Hypothalamus (tissue), 51 donors: ENCODE measurements around the gene POMT2.
"Not testable (repeated sequence)": the region's sequence is repeated elsewhere in the genome, so short reads cannot be mapped to it uniquely, and the experiment has no call there.

Experiments
- DNase-seq, 51 donors: peaks; one replicate each; lab custom pipeline; 2025; lab: John Stamatoyannopoulos, UW

POMT2 gene, protein sequence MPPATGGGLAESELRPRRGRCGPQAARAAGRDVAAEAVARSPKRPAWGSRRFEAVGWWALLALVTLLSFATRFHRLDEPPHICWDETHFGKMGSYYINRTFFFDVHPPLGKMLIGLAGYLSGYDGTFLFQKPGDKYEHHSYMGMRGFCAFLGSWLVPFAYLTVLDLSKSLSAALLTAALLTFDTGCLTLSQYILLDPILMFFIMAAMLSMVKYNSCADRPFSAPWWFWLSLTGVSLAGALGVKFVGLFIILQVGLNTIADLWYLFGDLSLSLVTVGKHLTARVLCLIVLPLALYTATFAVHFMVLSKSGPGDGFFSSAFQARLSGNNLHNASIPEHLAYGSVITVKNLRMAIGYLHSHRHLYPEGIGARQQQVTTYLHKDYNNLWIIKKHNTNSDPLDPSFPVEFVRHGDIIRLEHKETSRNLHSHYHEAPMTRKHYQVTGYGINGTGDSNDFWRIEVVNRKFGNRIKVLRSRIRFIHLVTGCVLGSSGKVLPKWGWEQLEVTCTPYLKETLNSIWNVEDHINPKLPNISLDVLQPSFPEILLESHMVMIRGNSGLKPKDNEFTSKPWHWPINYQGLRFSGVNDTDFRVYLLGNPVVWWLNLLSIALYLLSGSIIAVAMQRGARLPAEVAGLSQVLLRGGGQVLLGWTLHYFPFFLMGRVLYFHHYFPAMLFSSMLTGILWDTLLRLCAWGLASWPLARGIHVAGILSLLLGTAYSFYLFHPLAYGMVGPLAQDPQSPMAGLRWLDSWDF

DNA sequence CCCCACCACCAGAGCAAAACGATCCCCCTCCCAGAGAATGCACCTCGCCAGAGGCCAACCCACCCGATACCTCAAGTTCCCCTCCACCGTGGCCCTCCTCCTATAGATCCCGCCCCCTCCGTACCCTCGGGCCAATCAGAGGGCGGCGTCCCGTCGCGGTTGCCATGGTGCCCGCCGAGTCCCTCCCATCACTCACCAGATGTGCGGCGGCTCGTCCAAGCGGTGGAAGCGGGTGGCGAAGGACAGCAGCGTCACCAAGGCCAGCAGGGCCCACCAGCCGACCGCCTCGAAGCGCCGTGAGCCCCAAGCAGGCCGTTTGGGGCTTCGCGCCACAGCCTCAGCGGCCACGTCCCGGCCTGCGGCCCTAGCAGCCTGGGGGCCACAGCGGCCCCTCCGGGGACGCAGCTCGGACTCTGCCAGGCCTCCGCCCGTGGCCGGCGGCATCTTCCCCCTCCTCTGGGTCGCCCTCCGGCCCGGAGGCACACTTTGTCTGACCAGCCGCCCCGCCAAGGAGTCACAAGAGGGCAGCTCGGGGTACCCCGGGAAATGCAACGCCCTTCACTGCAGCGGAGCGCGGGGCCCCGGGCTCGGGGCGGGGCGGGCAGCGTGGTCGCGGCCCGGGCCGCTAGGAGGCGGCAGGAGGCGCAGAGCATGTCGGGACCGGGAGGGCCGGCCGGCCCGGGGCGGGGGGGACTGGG, at the start of gene POMT2:
TSS of gene POMT2 (minus strand) at position 646 of the 698 bp plus-strand sequence. CDS start at position 444, 202 bp downstream.
- DNase-seq: peak; percentile 37 to 97 (median 90)

DNA sequence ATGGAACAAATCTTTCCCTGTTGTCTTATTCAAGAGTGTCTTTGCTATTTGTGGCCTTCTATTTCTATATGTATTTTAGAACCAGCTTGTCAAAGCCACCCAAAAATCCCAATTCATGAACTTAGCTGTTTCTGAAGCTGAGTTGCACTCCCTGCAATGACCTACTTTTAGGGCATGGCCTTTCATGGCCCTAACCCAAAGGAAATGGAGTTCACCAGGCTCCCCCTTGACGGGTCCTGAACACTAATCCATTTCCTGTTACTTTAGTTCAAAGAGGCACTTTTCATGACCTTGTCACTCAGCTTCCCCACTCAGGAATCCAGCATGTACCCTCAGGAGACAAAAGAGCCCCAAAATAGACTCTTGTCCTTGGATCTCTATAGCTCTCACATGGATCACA, 48.6 kb upstream of the POMT2 start:
- DNase-seq: no peak

DNA sequence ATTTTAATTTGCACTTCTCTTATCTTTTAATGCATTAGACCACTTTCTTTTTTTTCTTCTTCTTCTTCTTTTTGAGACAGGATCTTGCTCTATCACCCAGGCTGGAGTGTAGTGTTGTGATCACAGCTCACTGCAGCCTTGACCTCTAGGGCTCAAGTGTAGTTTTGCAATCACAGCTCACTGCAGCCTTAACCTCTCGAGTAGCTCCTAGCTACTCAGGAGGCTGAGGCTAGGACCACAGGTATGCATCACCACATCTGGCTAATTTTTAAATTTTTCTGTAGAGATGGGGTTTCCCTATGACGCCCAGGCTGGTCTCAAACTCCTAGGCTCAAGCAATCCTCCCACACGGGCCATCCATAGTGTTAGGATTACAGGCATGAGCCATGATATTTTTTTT, 43.5 kb upstream of the POMT2 start:
- no peak for DNase-seq

DNA sequence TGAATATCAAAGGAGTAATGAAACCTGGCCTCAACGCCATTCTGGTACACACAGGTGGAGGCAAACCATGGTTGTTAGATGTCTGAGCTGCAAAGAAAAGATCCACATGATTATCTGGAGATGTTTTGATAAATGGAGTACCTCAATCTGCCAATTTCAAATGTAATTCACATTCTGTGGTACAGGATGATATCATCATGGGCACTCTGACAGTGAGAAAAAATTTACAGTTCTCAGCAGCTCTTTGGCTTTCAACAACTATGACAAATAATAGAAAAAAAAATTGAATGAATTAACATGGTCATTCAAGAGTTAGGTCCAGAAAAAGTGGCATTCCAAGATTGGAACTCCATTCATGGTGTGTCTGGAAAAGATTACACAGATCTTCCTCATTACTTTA, 38.9 kb upstream of the POMT2 start:
- DNase-seq: no peak

DNA sequence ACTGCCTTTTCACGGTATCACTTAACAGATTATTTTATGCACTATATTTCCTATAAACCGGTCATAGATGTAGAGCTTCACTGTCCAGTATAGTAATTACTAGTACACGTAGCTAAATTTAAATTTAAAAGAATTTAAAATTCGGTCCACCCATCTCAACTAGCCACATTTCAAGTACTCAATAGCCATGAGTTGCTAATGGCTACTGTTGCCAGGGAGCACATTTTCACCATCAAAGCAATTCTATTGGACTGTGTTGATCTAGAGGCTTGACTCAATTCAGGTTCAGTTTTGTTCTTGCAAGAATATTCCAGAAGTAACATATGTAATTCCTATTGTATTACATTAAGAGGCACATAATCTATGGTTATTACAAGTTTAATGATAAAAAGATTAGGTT, 36.2 kb upstream of the POMT2 start:
- no peak for DNase-seq

DNA sequence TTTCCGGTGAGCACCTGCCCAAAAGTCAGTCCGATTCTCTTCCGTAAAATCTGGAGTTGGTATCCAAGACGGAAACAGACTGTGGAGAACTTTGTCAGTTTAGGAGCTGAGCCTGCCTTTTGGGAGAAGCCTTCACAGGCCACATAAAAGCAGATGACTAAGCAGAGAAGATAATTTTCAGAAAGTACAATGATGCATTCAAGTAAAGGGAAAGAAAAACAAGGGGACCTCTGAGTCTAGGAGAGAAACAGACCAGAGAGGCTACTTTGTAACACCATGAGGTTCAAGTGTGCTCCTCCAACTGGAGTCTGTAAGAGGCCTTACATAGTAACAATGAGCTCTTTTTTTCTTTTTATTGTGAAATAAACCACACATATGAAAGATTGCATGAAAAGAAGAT, 35.1 kb upstream of the POMT2 start:
- DNase-seq: no peak

DNA sequence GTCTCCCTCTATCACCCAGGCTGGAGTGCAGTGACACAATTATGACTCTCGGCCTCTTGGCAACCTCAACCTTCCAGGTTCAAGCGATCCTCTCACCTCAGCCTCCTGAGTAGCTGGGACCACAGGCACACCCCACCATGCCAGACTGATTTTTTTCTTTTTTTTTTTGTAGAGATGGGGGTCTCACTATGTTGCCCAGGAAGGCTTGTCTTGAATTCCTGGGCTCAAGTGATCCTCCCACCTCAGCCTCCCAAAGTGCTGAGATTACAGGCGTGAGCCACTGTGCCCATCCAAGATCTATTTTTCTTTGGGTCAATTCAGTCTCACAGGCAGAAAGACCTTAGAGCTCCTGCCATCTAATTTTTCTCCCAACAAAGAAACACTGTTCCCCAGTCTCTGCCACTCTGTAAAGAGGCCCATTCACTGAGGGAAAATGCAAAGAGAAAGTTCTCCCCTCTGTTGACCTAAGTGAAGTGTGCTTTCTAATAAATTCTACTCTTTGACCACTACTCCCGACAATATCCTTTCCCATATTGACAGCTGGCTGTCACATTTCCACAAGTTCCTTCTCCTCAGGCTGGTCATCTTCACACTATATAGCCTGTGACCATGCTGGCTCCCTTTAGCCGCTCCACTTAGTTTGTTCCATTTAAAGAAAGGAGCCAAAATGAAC, 32.9 kb upstream of the POMT2 start:
- DNase-seq: peak in 2 of 51 donors; percentile 25 to 28

DNA sequence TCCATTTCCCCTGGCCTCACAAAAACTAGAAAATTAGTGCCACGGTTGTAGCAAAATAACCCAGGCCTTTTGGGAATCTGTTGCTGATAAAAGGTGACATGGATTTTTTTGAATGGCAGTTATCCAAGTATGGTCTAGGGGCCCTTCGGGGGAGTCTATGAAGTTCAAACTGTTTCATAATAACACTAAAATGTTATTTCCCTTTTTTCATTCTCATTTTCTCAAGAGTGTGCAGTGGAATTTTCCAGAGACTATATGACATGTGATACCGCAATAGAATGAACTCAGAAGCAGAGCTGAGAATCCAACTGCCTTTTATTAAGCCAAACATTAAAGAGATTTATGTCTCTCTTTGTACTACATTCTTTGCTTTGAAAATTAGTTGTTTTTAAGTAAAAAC, 27.1 kb upstream of the POMT2 start:
- no peak for DNase-seq

DNA sequence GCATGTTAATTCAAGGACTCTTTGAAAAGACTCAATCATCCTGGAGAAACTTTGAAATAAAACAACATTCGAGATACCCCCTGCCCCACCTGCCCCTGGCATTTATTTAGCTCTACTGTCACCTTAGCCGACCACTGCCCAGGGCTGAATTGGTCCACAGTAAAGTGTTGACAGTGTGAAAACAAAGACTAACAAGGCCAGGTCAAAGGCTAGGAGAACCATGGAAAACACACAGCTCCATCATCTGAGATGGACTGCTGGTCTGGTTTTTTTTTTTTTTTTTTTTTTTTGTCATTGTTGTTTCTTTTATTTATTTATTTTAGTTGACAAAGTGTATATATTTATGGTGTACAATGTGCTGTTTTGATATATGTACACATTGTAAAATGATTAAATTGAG, 25.8 kb upstream of the POMT2 start:
- DNase-seq: no peak

DNA sequence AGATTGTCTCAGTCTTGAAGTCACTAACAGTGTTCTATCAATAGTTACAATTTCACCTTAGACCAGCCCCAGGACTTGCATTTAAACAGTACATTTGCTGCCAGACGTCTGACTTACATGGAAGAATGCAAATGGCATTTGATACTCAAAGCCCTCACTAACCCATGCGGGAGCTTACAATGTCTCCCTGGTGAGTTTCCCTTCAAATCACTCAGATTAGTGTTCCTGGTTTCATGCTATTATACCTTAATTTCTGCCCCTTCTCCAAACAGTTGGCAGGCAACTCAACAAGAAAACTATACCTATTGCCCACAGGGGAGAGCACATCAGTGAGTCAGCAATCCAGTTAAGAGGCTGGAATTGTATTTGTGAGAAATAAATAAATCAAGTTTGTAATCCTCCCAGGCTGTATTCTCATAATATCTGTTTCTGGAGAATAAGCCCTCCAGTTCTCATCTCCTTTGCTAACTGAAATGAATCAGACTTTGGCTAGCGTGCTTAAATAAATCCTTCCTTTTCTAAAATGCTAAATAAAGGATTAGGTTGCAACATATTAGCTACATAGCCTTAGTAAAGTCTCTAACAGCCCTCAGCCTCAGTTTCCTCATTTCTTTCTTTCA, 23.8 kb upstream of the POMT2 start:
- no peak for DNase-seq

DNA sequence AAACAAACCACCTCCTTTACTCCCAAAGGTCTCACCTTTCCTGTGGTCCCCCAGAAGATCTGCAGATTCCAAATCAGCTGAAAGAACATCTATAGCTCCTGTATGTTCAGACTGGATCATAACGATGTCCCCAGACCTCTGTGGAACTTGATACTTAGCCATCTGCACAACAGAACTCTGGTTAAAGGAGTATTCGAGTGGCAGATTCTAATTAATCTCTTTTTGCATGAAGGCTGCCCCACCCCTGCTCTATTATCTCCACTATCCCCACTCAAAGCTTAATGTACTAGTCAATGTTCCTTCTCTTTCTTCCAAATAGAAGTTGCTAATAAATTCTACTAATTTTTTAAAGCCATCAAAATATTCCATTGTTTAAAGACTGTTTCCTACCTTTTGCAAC, 23.0 kb upstream of the POMT2 start:
- no peak for DNase-seq

DNA sequence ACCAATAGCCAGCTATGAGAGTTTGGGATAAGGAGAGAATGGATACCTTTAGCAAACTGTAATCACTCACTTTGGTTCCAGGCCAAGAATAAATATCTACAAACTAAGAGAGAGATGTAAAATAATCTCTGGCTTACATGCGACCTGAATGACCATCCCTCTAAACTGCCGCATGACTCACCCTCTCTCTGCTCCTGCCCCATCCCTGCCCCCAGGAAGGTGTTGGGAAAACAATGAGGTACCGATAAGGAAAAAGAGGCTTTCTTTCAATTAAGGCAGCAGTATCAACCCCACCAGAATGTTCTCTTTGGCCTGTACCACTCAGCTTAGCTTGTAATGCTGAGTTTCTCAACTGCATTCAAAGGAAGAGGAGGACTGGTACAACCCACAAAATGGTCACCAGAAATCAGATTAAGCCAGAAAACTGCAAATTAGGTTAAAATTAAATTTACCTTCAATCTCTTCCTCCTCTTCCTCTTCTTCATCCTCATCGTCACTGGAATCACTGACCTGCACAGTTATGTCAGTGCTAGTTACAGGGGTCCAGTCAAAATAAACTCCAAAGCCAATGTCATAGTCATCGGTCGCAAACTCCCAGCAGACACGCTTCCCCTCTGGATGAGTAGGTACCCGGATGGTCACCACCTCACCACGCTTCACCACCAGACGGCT, 22.2 kb upstream of the POMT2 start:
- DNase-seq: no peak

DNA sequence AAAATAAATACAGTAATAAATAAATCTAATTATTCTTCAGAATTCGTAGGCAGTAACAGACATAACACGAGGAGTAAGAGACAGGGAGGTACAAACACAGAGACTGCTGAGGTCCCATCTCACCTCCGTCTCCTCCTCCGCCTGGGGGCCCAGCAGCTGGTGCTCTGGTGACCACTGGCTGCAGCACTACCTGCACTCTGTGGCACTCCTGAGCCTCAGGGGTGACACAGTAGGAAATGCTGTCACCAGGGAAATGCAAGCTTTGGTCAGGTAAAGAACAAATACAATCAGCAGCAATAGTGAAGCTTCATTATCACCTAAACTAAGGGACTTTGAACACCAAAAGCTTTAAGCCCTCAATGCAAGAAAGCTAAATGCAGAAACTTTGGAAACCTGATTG, 19.7 kb upstream of the POMT2 start:
- no peak for DNase-seq

DNA sequence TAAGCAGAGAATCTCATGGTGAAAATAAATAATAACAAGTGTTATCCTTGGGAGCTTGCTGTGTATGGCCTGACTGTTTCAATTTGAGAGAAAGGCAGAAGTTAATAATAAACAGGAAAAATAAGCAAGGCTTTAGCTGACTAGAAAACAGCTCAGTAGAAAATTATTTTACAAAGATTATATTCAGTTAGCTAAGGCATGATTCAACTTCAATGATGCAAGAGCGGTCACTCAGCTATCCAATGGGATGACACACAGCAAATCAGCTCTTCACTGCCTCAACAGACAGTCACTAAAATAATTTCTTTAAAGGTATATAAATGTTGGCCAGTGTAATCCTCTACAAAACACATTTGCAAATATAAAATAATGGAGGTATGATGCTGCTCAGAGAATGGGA, 18.7 kb upstream of the POMT2 start:
- no peak for DNase-seq

DNA sequence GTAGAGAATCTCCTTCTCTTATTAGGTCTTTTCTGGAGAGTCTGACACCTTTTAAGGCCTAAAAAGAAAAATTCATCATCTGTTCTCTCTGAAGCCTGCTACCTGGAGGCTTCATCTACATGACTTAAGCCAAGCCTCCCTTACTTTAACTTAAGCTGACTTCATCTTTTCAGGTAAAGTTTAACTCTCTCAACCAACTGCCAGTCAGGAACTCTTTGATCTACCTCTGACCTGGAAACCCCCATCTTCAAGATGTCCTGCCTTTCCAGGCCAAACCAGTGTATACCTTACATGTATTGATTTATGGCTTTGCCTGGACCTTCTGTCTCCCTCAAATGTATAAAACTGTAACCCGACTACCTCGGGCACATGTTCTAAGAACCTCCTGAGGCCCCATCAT, 17.6 kb upstream of the POMT2 start:
- DNase-seq: no peak

DNA sequence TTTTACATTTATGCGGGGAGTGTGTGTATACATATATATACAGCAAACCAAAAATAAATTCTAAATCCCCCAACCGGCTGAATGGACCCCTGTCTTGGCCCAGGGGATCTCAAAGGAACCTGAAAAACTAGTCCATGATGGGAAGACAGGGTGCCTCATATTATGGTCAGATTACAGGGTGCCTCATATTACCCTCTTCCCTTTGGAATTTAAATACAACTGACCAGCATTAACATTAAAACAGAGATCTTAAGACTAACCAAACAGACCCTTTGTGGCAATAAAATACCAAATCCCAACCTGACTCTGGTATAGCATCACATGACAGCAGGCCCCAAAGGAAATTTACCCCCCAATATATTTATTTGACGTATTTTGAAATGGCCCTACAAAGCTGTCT, 17.2 kb upstream of the POMT2 start:
- no peak for DNase-seq

DNA sequence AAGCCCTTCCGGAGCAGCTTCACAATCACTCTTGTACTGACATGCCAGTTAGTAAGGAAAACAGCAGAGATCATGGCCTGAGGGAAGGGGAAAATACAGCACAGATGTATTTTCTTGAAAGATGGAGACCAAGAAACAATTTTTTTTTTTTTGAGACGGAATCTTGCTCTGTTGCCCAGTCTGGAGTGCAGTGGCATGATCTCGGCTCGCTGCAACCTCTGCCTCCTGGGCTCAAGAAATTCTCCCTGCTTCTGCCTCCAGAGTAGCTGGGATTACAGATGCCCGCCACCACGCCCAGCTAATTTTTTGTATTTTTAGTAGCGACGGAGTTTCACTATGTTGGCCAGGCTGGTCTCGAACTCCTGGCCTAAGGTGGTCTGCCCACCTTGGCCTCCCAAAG, 16.6 kb upstream of the POMT2 start:
- DNase-seq: not testable (repeated sequence)

DNA sequence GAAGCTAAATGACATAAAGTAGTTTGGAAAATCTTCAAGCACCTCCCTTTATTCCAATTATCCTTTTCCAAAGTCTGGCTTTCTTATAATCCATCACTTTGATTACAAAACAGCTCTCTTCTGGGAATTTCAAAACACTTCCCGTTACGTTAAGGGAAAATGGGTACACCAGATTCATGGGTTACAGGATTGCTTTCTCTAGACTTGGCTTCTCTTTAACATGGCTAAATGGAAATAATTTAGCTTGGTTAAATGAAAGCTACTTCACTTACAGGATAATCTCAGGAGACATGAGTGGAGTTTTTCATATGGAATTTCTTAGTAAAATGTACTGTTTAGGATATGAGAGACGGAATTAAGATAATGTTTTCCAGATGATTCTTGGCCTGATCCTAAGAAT, 14.9 kb upstream of the POMT2 start:
- DNase-seq: no peak

DNA sequence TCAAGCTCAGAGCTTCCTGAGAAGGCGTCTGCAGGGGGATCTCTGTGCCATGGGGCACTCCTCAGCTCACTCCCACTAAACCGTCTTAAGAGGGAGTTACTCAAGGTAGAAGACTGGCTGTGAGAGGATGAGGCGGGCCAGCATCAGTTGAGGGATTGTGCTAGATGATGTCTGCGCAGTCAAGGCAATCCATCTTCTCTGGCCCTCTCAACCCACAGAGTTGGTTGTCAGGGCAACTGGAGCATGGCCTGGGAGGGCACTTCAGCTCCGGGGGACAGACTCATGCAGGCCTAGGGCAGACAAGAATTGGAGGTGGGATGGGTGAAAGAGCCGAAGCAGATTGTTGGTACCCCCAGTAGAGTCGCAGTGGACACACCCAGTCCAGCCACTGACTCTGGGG, 9.2 kb upstream of the POMT2 start:
- no peak for DNase-seq

DNA sequence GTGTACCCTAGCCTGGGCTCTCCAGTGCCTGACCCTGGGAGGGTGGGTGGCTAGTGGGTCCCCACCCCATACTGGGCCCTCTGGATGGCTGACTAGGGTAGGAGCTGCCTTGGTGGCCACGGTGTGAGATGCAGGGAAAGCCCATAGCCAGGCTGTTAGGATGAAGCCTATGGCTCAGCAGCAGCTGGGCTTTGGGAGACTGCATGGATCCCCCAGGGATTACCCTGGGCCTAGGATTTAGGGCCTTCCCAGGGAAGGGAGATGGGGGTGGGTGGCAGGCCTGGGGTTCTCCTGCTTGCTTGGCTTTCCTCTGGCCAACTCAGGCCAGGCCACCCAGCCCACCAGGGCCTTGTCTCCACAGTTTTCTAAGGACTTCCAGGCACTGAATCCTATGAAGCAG, 6.4 kb upstream of the POMT2 start:
- no peak for DNase-seq
